HEK293 (cell line): Measurements from ENCODE around the gene LARP6.

ENCODE experiments used
- CTCF ChIA-PET: fragments of 350-600 bp; formaldehyde crosslinking; extraction: SDS; loops from one replicate; lab custom pipeline; 2021; ENCODE audit warnings: antibody characterized with exemption; lab: Yijun Ruan, JAX
- POLR2A ChIA-PET: fragments of 300-600 bp; formaldehyde crosslinking; extraction: SDS; loops from one replicate; lab custom pipeline; 2020; ENCODE audit warnings: antibody characterized with exemption, inconsistent platforms; lab: Yijun Ruan, JAX
- H3K27ac ChIP-seq: fragments of 200-500 bp; sonication (Bioruptor generic); 2 replicates; pipeline ENCODE4 v1.5.1; 2014; ENCODE audit warnings: low read depth, low read length, control low read depth, inconsistent platforms; ENCODE audit errors: extremely low read depth
- H3K36me3 ChIP-seq, 2 experiments: fragments of 200-500 bp in 1 of 2; sonication (Bioruptor generic) in 1 of 2; 1 replicate in 1 of 2; 2 replicates in 1 of 2; pipeline ENCODE4 v1.5.1; 2014 to 2017; ENCODE audit warnings: inconsistent platforms in 2 of 2, low read length in 2 of 2; ENCODE audit not compliant: control insufficient read depth in 2 of 2, insufficient read depth in 1 of 2
- H3K4me1 ChIP-seq: fragments of 200-500 bp; sonication (Bioruptor generic); 2 replicates; pipeline ENCODE4 v1.5.1; 2014; ENCODE audit warnings: mild to moderate bottlenecking, low read length, inconsistent platforms; ENCODE audit not compliant: control insufficient read depth, insufficient read depth
- H3K4me3 ChIP-seq: 2 replicates; pipeline ENCODE4 v1.5.1; 2011; ENCODE audit warnings: low read depth, mild to moderate bottlenecking, control low read depth, low read length, moderate library complexity
- H3K9me3 ChIP-seq: fragments of 200-500 bp; sonication (Bioruptor generic); 2 replicates; pipeline ENCODE4 v1.5.1; 2014; ENCODE audit warnings: low read depth, low read length, inconsistent platforms; ENCODE audit not compliant: control insufficient read depth, insufficient read depth
- CTCF ChIP-seq: fragments of 450-650 bp; formaldehyde crosslinking; IDR thresholded peaks from 2 replicates; pipeline ENCODE4 v1.5.1; 2016; ENCODE audit warnings: missing biosample characterization, missing genetic modification characterization
- GLI4 ChIP-seq: fragments of 450-650 bp; formaldehyde crosslinking; IDR thresholded peaks from 2 replicates; pipeline ENCODE4 v1.5.1; 2016; ENCODE audit warnings: missing biosample characterization, missing genetic modification characterization
- GLIS1 ChIP-seq: fragments of 450-650 bp; formaldehyde crosslinking; IDR thresholded peaks from 2 replicates; pipeline ENCODE4 v1.5.1; 2016; ENCODE audit warnings: missing biosample characterization, missing genetic modification characterization
- IKZF3 ChIP-seq: fragments of 450-650 bp; IDR thresholded peaks from 2 replicates; pipeline ENCODE4 v1.5.0; 2018; ENCODE audit warnings: missing biosample characterization, mild to moderate bottlenecking, missing genetic modification characterization, moderate library complexity
- KLF16 ChIP-seq: fragments of 450-650 bp; formaldehyde crosslinking; IDR thresholded peaks from 2 replicates; pipeline ENCODE4 v1.5.1; 2017; ENCODE audit warnings: missing biosample characterization, missing genetic modification characterization
- OSR2 ChIP-seq: fragments of 450-650 bp; formaldehyde crosslinking; IDR thresholded peaks from 2 replicates; pipeline ENCODE4 v1.5.1; 2016; ENCODE audit warnings: missing biosample characterization, missing genetic modification characterization
- PBX3 ChIP-seq: sonication (generic); formaldehyde crosslinking; IDR thresholded peaks from 2 replicates; pipeline ENCODE4 v1.8.1; 2022; ENCODE audit warnings: mild to moderate bottlenecking, moderate library complexity, missing genetic modification reagents
- YY2 ChIP-seq: fragments of 450-650 bp; formaldehyde crosslinking; IDR thresholded peaks from 2 replicates; pipeline ENCODE4 v1.5.1; 2016; ENCODE audit warnings: missing biosample characterization, missing genetic modification characterization
- ZBTB10 ChIP-seq: fragments of 450-650 bp; formaldehyde crosslinking; IDR thresholded peaks from 2 replicates; pipeline ENCODE4 v1.5.1; 2016; ENCODE audit warnings: missing biosample characterization, missing genetic modification characterization
- ZFHX2 ChIP-seq: fragments of 450-650 bp; formaldehyde crosslinking; conservative IDR thresholded peaks from 2 replicates; pipeline ENCODE4 v1.5.1; 2016; ENCODE audit warnings: missing biosample characterization, missing genetic modification characterization
- ZFP3 ChIP-seq: fragments of 450-650 bp; formaldehyde crosslinking; IDR thresholded peaks from 2 replicates; pipeline ENCODE4 v1.5.1; 2016; ENCODE audit warnings: low read depth, missing biosample characterization, missing genetic modification characterization
- ZNF174 ChIP-seq: fragments of 450-650 bp; formaldehyde crosslinking; IDR thresholded peaks from 2 replicates; pipeline ENCODE4 v1.5.0; 2017; ENCODE audit warnings: missing biosample characterization, mild to moderate bottlenecking, missing genetic modification characterization
- ZNF214 ChIP-seq: fragments of 450-650 bp; formaldehyde crosslinking; IDR thresholded peaks from 2 replicates; pipeline ENCODE4 v1.5.1; 2017; ENCODE audit warnings: missing biosample characterization, mild to moderate bottlenecking, missing genetic modification characterization, borderline replicate concordance
- ZNF24 ChIP-seq: fragments of 450-650 bp; formaldehyde crosslinking; IDR thresholded peaks from 2 replicates; pipeline ENCODE4 v1.5.1; 2016; ENCODE audit warnings: missing biosample characterization, missing genetic modification characterization
- ZNF324 ChIP-seq: fragments of 450-650 bp; formaldehyde crosslinking; IDR thresholded peaks from 2 replicates; pipeline ENCODE4 v1.5.1; 2016; ENCODE audit warnings: missing biosample characterization, missing genetic modification characterization
- ZNF335 ChIP-seq: fragments of 450-650 bp; formaldehyde crosslinking; conservative IDR thresholded peaks from 2 replicates; pipeline ENCODE4 v1.5.1; 2016; ENCODE audit warnings: missing biosample characterization, missing genetic modification characterization
- ZNF354C ChIP-seq: fragments of 450-650 bp; formaldehyde crosslinking; IDR thresholded peaks from 2 replicates; pipeline ENCODE4 v1.5.1; 2016; ENCODE audit warnings: missing biosample characterization, missing genetic modification characterization, low read depth, borderline replicate concordance
- ZNF366 ChIP-seq: fragments of 450-650 bp; formaldehyde crosslinking; conservative IDR thresholded peaks from 2 replicates; pipeline ENCODE4 v1.5.1; 2016; ENCODE audit warnings: missing biosample characterization, missing genetic modification characterization
- ZNF558 ChIP-seq: fragments of 450-650 bp; formaldehyde crosslinking; IDR thresholded peaks from 2 replicates; pipeline ENCODE4 v1.5.1; 2016; ENCODE audit warnings: missing biosample characterization, missing genetic modification characterization
- TF ChIP-seq, protein P1 (sequence below): fragments of 450-650 bp; formaldehyde crosslinking; IDR thresholded peaks from 2 replicates; pipeline ENCODE4 v1.5.1; 2016; ENCODE audit warnings: missing biosample characterization, missing genetic modification characterization
- TF ChIP-seq, protein P2 (sequence below): fragments of 450-650 bp; formaldehyde crosslinking; IDR thresholded peaks from 2 replicates; pipeline ENCODE4 v1.5.1; 2016; ENCODE audit warnings: missing biosample characterization, missing genetic modification characterization
- TF ChIP-seq, protein P3 (sequence below): fragments of 450-650 bp; formaldehyde crosslinking; IDR thresholded peaks from 2 replicates; pipeline ENCODE4 v1.5.1; 2017; ENCODE audit warnings: missing biosample characterization, mild to moderate bottlenecking, missing genetic modification characterization, moderate library complexity
- TF ChIP-seq, protein P4 (sequence below): fragments of 450-650 bp; IDR thresholded peaks from 2 replicates; pipeline ENCODE4 v1.5.1; 2018; ENCODE audit warnings: missing biosample characterization, missing genetic modification characterization

Gene LARP6

GRCh38 chr15:70833861-70834765 is 19.8 kb downstream of the LARP6 start:
- POLR2A ChIA-PET = interaction anchor here (0.6 to 1.6 kb wide), 4 partner anchors 18 to 460 kb away, joined by 3 to 8 read pairs (median 3); partner anchors contain the start of gene LARP6
- Histone ChIP-seq H3K4me3 (no peak overlapping the region), H3K27ac (peak overlapping the region; percentile 91)
- TF ChIP-seq ZNF366 (tag by site-specific recombination) (peak; percentile 71), CTCF (tag by site-specific recombination) (no peak), ZFP3 (tag by site-specific recombination) (no peak), ZFHX2 (peak; percentile 77), OSR2 (tag by site-specific recombination) (peak; percentile 82), ZNF335 (tag by site-specific recombination) (0 out of 2 replicates have a peak, but pooled peaks have one; percentile 30), YY2 (tag by site-specific recombination) (0 out of 2 replicates have a peak, but pooled peaks have one; percentile 31), ZNF174 (tag by site-specific recombination) (no peak), GLI4 (tag by site-specific recombination) (no peak), ZNF324 (tag by site-specific recombination) (peak; percentile 82), ZNF558 (peak; percentile 76), ZBTB10 (tag by site-specific recombination) (0 out of 2 replicates have a peak, but pooled peaks have one; percentile 35), PBX3 (CRISPR knock-in tag) (no peak), GLIS1 (tag by site-specific recombination) (peak; percentile 54; the same call in 1 of the 2 replicates), ZNF24 (tag by site-specific recombination) (peak; percentile 91), IKZF3 (peak; percentile 58; the same call in 1 of the 2 replicates), ZNF354C (tag by site-specific recombination) (no peak), ZNF214 (no peak), KLF16 (tag by site-specific recombination) (peak; percentile 87)
- TF ChIP-seq, protein P1, sequence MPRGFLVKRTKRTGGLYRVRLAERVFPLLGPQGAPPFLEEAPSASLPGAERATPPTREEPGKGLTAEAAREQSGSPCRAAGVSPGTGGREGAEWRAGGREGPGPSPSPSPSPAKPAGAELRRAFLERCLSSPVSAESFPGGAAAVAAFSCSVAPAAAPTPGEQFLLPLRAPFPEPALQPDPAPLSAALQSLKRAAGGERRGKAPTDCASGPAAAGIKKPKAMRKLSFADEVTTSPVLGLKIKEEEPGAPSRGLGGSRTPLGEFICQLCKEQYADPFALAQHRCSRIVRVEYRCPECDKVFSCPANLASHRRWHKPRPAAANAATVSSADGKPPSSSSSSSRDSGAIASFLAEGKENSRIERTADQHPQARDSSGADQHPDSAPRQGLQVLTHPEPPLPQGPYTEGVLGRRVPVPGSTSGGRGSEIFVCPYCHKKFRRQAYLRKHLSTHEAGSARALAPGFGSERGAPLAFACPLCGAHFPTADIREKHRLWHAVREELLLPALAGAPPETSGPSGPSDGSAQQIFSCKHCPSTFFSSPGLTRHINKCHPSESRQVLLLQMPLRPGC = peak; percentile 58; the same call in 1 of the 2 replicates
- TF ChIP-seq, protein P2, sequence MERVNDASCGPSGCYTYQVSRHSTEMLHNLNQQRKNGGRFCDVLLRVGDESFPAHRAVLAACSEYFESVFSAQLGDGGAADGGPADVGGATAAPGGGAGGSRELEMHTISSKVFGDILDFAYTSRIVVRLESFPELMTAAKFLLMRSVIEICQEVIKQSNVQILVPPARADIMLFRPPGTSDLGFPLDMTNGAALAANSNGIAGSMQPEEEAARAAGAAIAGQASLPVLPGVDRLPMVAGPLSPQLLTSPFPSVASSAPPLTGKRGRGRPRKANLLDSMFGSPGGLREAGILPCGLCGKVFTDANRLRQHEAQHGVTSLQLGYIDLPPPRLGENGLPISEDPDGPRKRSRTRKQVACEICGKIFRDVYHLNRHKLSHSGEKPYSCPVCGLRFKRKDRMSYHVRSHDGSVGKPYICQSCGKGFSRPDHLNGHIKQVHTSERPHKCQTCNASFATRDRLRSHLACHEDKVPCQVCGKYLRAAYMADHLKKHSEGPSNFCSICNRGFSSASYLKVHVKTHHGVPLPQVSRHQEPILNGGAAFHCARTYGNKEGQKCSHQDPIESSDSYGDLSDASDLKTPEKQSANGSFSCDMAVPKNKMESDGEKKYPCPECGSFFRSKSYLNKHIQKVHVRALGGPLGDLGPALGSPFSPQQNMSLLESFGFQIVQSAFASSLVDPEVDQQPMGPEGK (tag by site-specific recombination) = peak; percentile 89
- TF ChIP-seq, protein P3, sequence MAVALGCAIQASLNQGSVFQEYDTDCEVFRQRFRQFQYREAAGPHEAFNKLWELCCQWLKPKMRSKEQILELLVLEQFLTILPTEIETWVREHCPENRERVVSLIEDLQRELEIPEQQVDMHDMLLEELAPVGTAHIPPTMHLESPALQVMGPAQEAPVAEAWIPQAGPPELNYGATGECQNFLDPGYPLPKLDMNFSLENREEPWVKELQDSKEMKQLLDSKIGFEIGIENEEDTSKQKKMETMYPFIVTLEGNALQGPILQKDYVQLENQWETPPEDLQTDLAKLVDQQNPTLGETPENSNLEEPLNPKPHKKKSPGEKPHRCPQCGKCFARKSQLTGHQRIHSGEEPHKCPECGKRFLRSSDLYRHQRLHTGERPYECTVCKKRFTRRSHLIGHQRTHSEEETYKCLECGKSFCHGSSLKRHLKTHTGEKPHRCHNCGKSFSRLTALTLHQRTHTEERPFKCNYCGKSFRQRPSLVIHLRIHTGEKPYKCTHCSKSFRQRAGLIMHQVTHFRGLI = peak; percentile 74; the same call in 1 of the 2 replicates
- TF ChIP-seq, protein P4, sequence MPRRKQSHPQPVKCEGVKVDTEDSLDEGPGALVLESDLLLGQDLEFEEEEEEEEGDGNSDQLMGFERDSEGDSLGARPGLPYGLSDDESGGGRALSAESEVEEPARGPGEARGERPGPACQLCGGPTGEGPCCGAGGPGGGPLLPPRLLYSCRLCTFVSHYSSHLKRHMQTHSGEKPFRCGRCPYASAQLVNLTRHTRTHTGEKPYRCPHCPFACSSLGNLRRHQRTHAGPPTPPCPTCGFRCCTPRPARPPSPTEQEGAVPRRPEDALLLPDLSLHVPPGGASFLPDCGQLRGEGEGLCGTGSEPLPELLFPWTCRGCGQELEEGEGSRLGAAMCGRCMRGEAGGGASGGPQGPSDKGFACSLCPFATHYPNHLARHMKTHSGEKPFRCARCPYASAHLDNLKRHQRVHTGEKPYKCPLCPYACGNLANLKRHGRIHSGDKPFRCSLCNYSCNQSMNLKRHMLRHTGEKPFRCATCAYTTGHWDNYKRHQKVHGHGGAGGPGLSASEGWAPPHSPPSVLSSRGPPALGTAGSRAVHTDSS = no peak

More at GRCh38 chr15:70833861-70834765, 19.8 kb downstream of the LARP6 start:
- Histone ChIP-seq H3K9me3 (no peaks in the 10 kb centered on the region), H3K4me1 (peaks cover 17% of the 10 kb centered on the region), H3K36me3 (peaks cover 7 to 53% of the 10 kb centered on the region in 2 experiments; a peak in 2 of 3 replicates)
- CTCF ChIA-PET = interaction anchor here (0.6 to 5.6 kb wide), 5 partner anchors 9 to 112 kb away, joined by 3 to 34 read pairs (median 4); no protein-coding TSS in a partner anchor
